Measurements from ENCODE around the gene C1orf87.

GRCh38 chr1:60063561-60063960, 10.0 kb downstream of the C1orf87 start:
- TF ChIP-seq CTCF (conservative IDR thresholded peaks at IDR 0.05) (no peak), ZFX (IDR thresholded peaks at IDR 0.05) (no peak)
